22Rv1 (cell line): ENCODE data around the gene SDK2.

Experiments
- ZFX ChIP-seq: fragments of 450-650 bp; IDR thresholded peaks from 2 replicates; pipeline ENCODE4 v1.6.1; 2017; ENCODE audit warnings: antibody characterized with exemption, borderline replicate concordance
- TF ChIP-seq, protein P1 (sequence below): fragments of 450-650 bp; IDR thresholded peaks from 2 replicates; pipeline ENCODE4 v1.5.1; 2017; ENCODE audit warnings: mild to moderate bottlenecking

DNA sequence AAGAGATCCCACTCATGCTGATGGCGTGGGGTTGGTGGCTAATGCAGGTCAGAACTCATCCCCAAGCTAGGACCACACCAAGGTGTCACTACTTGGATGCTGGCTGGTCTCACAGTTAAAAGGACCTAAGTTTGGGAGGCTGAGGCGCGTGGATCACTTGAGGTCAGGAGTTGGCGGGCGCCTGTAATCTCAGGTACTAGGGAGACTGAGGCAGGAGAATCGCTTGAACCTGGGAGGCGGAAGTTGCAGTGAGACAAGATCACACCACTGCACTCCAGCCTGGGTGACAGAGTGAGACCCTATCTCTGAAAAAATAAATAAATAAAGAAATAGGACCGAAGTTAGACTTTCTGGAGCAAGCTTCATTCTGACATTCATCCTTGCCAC lies 325.8 kb downstream of the SDK2 start:
- TF ChIP-seq, protein P1, sequence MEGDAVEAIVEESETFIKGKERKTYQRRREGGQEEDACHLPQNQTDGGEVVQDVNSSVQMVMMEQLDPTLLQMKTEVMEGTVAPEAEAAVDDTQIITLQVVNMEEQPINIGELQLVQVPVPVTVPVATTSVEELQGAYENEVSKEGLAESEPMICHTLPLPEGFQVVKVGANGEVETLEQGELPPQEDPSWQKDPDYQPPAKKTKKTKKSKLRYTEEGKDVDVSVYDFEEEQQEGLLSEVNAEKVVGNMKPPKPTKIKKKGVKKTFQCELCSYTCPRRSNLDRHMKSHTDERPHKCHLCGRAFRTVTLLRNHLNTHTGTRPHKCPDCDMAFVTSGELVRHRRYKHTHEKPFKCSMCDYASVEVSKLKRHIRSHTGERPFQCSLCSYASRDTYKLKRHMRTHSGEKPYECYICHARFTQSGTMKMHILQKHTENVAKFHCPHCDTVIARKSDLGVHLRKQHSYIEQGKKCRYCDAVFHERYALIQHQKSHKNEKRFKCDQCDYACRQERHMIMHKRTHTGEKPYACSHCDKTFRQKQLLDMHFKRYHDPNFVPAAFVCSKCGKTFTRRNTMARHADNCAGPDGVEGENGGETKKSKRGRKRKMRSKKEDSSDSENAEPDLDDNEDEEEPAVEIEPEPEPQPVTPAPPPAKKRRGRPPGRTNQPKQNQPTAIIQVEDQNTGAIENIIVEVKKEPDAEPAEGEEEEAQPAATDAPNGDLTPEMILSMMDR = no peak
- no peak for TF ChIP-seq ZFX
